Activated naive CD4-positive, alpha-beta T cell treated with anti-CD3 and anti-CD28 coated beads for 36 hours (primary cell): Measurements from ENCODE around the gene NAV2. TPM values are rescaled to one million over a fixed set of nuclear protein-coding genes. Genes with fewer than 3 reads are reported as not detected.

Experiments used
- CTCF ChIA-PET: fragments of 350-600 bp; sonication (Branson Sonifier 250); formaldehyde crosslinking; loops from one replicate; lab custom pipeline; 2021; ENCODE audit warnings: antibody characterized with exemption; lab: Charles Lee
- DNase-seq: peaks from one replicate; pipeline ENCODE4 v3.0.0-alpha.2; 2020
- H3K27ac Mint-ChIP-seq: one replicate; pipeline ENCODE4 v1.8.0; 2021; ENCODE audit warnings: mild to moderate bottlenecking, mixed read lengths
- H3K27me3 Mint-ChIP-seq: one replicate; pipeline ENCODE4 v1.8.0; 2021; ENCODE audit warnings: low read depth, mixed read lengths
- H3K36me3 Mint-ChIP-seq: one replicate; pipeline ENCODE4 v1.8.0; 2021; ENCODE audit warnings: low read depth, mixed read lengths
- H3K4me1 Mint-ChIP-seq: one replicate; pipeline ENCODE4 v1.8.0; 2021; ENCODE audit warnings: low read depth, mixed read lengths
- H3K4me3 Mint-ChIP-seq: one replicate; pipeline ENCODE4 v1.8.0; 2021; ENCODE audit warnings: mild to moderate bottlenecking, moderate library complexity, mixed read lengths
- H3K9me3 Mint-ChIP-seq: one replicate; pipeline ENCODE4 v1.8.0; 2021; ENCODE audit warnings: mixed read lengths
- intact Hi-C: fragments of 100-400 bp; cut with micrococcal nuclease; formaldehyde crosslinking; loops from one replicate; pipeline ENCODE4 v1.15.1; 2023
- total RNA-seq, 2 experiments: library from RNA; stranded (reverse); gene quantifications; one replicate each; pipeline ENCODE4 v1.2.3, GENCODE V29; 2021

The NAV2 gene
- total RNA-seq, 2 experiments from 2014 or later = 0.20 to 0.41 TPM

- Mint-ChIP-seq H3K4me1 (no peaks in the 10 kb centered on the region), H3K36me3 (no peaks in the 10 kb centered on the region), H3K9me3 (no peaks in the 10 kb centered on the region), H3K27me3 (peaks cover 8% of the 10 kb centered on the region), H3K27ac (no peak overlapping the region), H3K4me3 (no peak overlapping the region)
- no peak for DNase-seq
- CTCF ChIA-PET = no interaction called here
- intact Hi-C loops = no loop called here
Measured at GRCh38 chr11:19861171-19861570, 148.5 kb downstream of the NAV2 start.

- Mint-ChIP-seq H3K4me3 (no peak overlapping the region), H3K27me3 (peaks cover 8% of the 10 kb centered on the region), H3K9me3 (no peaks in the 10 kb centered on the region), H3K4me1 (no peaks in the 10 kb centered on the region), H3K27ac (no peak overlapping the region), H3K36me3 (no peaks in the 10 kb centered on the region)
- CTCF ChIA-PET = interaction anchor here (1.5 kb wide), 1 partner anchor 41 kb away, joined by 6 read pairs; no protein-coding TSS in a partner anchor
- no peak for DNase-seq
- intact Hi-C loops = no loop called here
Measured at GRCh38 chr11:19862091-19862490, 149.5 kb downstream of the NAV2 start.

GRCh38 chr11:19864141-19865140, 151.8 kb downstream of the NAV2 start:
- DNase-seq = no peak
- intact Hi-C loops = no loop called here
- no peaks in the 10 kb centered on the region for H3K4me1 Mint-ChIP-seq
- H3K27ac Mint-ChIP-seq = no peak overlapping the region
- CTCF ChIA-PET = no interaction called here
- no peak overlapping the region for H3K4me3 Mint-ChIP-seq
- no peaks in the 10 kb centered on the region for H3K36me3 Mint-ChIP-seq
- peaks cover 5% of the 10 kb centered on the region for H3K27me3 Mint-ChIP-seq
- H3K9me3 Mint-ChIP-seq = no peaks in the 10 kb centered on the region

GRCh38 chr11:19866037-19866436, 153.4 kb downstream of the NAV2 start:
- Mint-ChIP-seq H3K9me3 (no peaks in the 10 kb centered on the region), H3K27me3 (peaks cover 5% of the 10 kb centered on the region), H3K36me3 (no peaks in the 10 kb centered on the region), H3K4me1 (no peaks in the 10 kb centered on the region), H3K4me3 (no peak overlapping the region), H3K27ac (no peak overlapping the region)
- intact Hi-C loops = no loop called here
- DNase-seq = no peak
- CTCF ChIA-PET = no interaction called here

DNA sequence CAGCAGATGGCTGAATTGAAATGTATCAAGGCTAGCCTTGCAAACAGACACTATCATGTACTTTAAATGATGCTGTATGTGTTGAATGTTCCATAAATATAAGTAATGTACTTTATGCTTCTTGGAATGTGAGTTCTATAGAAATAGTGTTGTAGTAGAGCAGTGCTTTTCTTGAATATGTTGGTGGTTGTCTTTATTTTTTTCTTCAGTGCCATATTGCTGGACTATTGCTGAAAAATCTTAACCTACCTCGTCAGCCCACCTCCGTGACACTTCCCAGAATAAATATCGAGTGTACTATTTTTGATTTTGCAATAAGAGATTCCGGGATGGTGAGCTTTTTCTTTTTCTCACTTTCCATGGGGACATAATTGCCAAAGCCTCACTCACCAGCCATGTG, 153.9 kb downstream of the NAV2 start:
- H3K27ac Mint-ChIP-seq = no peak overlapping the region
- no peaks in the 10 kb centered on the region for H3K9me3 Mint-ChIP-seq
- no peaks in the 10 kb centered on the region for H3K36me3 Mint-ChIP-seq
- no peak for DNase-seq
- CTCF ChIA-PET = interaction anchor here (0.7 kb wide), 1 partner anchor 110 kb away, joined by 3 read pairs; no protein-coding TSS in a partner anchor
- no peak overlapping the region for H3K4me3 Mint-ChIP-seq
- intact Hi-C loops = no loop called here
- no peaks in the 10 kb centered on the region for H3K4me1 Mint-ChIP-seq
- H3K27me3 Mint-ChIP-seq = peaks cover 8% of the 10 kb centered on the region

DNA sequence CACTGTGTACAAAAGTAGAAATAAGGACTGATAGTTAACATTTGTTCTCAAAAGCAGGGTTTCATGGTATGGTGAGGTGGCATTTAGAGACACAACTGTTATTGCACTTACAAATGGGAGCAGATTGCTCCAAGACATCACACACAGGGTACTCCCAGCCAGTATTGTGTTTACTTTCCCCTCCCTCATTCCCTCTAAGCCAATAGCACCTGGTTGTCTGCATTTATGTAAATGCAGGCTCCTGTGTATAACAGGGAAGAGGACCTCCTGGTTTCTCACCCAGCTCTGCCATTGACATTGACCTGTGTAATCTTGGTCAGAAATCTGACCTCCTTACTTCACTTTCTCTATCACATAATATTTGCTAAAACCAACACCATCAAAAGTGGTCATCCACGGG, 154.4 kb downstream of the NAV2 start:
- no peak for DNase-seq
- peaks cover 8% of the 10 kb centered on the region for H3K27me3 Mint-ChIP-seq
- intact Hi-C loops = no loop called here

GRCh38 chr11:19868281-19868821, 155.7 kb downstream of the NAV2 start:
- peaks cover 8% of the 10 kb centered on the region for H3K27me3 Mint-ChIP-seq
- no peaks in the 10 kb centered on the region for H3K4me1 Mint-ChIP-seq
- DNase-seq = no peak
- intact Hi-C loops = no loop called here
- H3K9me3 Mint-ChIP-seq = no peaks in the 10 kb centered on the region
- CTCF ChIA-PET = no interaction called here
- H3K4me3 Mint-ChIP-seq = no peak overlapping the region
- H3K27ac Mint-ChIP-seq = no peak overlapping the region
- H3K36me3 Mint-ChIP-seq = no peaks in the 10 kb centered on the region

More for the DNA sequence above, 154.4 kb downstream of the NAV2 start:
- no peaks in the 10 kb centered on the region for H3K36me3 Mint-ChIP-seq
- no peak overlapping the region for H3K4me3 Mint-ChIP-seq
- no peaks in the 10 kb centered on the region for H3K4me1 Mint-ChIP-seq
- CTCF ChIA-PET = interaction anchor here (0.7 kb wide), 1 partner anchor 111 kb away, joined by 3 read pairs; no protein-coding TSS in a partner anchor
- no peak overlapping the region for H3K27ac Mint-ChIP-seq
- no peaks in the 10 kb centered on the region for H3K9me3 Mint-ChIP-seq

GRCh38 chr11:19868871-19869270, 156.2 kb downstream of the NAV2 start:
- CTCF ChIA-PET = no interaction called here
- H3K4me1 Mint-ChIP-seq = no peaks in the 10 kb centered on the region
- DNase-seq = no peak
- no peaks in the 10 kb centered on the region for H3K9me3 Mint-ChIP-seq
- intact Hi-C loops = no loop called here
- peaks cover 8% of the 10 kb centered on the region for H3K27me3 Mint-ChIP-seq
- H3K4me3 Mint-ChIP-seq = no peak overlapping the region
- H3K27ac Mint-ChIP-seq = no peak overlapping the region
- H3K36me3 Mint-ChIP-seq = no peaks in the 10 kb centered on the region

DNA sequence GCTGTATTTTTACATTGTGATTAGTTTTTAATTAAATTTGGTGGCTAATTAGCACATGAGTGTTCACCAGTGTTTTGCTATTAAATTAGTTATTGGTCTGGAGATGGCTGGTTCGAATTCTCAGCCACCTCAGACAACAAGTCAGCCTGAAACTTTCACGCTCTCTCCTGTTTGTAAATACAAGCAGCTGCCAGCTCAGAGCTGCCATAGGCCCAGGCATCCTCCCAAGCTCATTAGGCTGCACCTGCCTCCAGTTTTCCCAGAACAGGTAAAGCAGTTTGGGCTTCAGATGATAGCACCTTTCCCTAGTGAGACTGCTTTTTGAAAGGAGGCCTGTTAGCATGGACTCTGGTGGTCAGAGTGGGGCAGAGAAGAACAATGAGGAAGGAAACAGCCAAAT, 156.8 kb downstream of the NAV2 start:
- Mint-ChIP-seq H3K27me3 (peaks cover 8% of the 10 kb centered on the region), H3K9me3 (no peaks in the 10 kb centered on the region), H3K27ac (no peak overlapping the region), H3K4me3 (no peak overlapping the region), H3K4me1 (no peaks in the 10 kb centered on the region), H3K36me3 (no peaks in the 10 kb centered on the region)
- CTCF ChIA-PET = no interaction called here
- no peak for DNase-seq
- intact Hi-C loops = no loop called here

DNA sequence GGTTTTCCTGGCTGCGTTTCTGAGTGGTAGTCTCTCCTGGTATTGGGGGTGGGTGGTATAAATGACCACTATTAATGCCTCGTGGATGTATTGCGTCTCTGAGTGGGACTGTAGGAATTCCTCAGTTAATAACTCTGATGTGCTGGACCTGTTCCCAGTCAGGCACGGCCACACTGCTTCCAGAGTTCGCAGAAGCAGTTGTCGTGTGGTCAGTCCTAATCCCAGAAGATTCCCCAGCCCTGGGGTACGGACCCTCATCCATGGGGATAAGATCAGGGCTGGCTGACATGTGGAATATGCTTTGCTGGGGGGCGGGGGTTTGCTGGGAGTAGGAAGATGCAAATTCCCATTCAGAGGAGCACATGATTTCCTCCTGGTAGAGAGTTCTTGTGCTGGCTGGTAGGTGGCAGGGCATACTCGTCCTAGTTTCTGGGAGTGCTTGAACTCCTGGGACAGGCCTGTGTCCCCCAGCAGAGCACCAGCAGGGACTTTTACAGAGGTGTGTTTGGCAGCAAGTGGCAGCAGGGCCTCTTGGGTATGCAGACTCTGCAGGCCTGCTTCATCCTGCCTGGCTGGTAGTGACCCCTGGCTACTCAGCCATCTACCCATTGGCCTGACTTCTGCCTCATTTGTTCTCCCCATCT, 157.4 kb downstream of the NAV2 start:
- Mint-ChIP-seq H3K4me3 (no peak overlapping the region), H3K27ac (no peak overlapping the region), H3K36me3 (no peaks in the 10 kb centered on the region), H3K4me1 (no peaks in the 10 kb centered on the region), H3K27me3 (peaks cover 4% of the 10 kb centered on the region), H3K9me3 (no peaks in the 10 kb centered on the region)
- CTCF ChIA-PET = no interaction called here
- intact Hi-C loops = no loop called here
- DNase-seq = no peak

- Mint-ChIP-seq H3K27ac (no peak overlapping the region), H3K27me3 (peaks cover 3% of the 10 kb centered on the region), H3K36me3 (no peaks in the 10 kb centered on the region), H3K4me3 (no peak overlapping the region), H3K4me1 (no peaks in the 10 kb centered on the region), H3K9me3 (no peaks in the 10 kb centered on the region)
- intact Hi-C loops = no loop called here
- CTCF ChIA-PET = no interaction called here
- no peak for DNase-seq
Measured at GRCh38 chr11:19871531-19871930, 158.9 kb downstream of the NAV2 start.

GRCh38 chr11:19872512-19873145, 160.0 kb downstream of the NAV2 start:
- Mint-ChIP-seq H3K27ac (no peak overlapping the region), H3K9me3 (no peaks in the 10 kb centered on the region), H3K27me3 (peaks cover 3% of the 10 kb centered on the region), H3K4me3 (no peak overlapping the region), H3K4me1 (no peaks in the 10 kb centered on the region), H3K36me3 (no peaks in the 10 kb centered on the region)
- intact Hi-C loops = no loop called here
- no peak for DNase-seq
- CTCF ChIA-PET = no interaction called here
